Femur (tissue), 1 donor: ENCODE data around the gene ENTPD2.
A peak's percentile ranks its signal among the peaks of the same experiment; 100 is the strongest.

Experiments
- DNase-seq: peaks from one replicate; pipeline ENCODE4 v3.0.0-alpha.2; 2017

ENTPD2 gene

GRCh38 chr9:137053944-137054931 lies at the start of gene ENTPD2:
Gene ENTPD2, minus strand, starts transcription at chr9:137054061. Its CDS starts 64 bp downstream, at chr9:137053997.
- DNase-seq: no peak

- DNase-seq: no peak
These were observed 49.5 kb upstream of the ENTPD2 start for GRCh38 chr9:137103206-137103999.

DNA sequence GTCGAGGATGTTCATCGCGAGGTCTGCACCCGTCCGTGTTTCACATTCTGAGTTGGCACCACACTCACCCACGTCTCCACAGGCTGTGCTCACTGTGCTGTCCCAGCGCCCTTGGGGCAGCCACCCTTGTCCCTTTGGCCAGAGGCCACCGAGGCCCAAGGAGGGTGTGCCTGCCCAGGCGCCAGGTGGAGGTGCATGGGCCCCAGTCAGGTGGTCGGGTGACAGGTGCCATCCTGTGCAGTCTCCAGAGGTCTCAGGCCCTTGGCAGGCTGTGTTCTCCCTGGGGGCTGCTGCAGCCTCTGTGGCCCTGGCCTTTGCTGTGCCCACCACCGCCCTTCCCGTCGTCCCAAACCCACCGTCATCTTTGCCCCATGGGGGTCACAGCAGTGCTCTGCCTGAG lies 45.4 kb upstream of the ENTPD2 start:
- DNase-seq: no peak

GRCh38 chr9:137097761-137098462 lies 44.1 kb upstream of the ENTPD2 start:
- DNase-seq: no peak

DNA sequence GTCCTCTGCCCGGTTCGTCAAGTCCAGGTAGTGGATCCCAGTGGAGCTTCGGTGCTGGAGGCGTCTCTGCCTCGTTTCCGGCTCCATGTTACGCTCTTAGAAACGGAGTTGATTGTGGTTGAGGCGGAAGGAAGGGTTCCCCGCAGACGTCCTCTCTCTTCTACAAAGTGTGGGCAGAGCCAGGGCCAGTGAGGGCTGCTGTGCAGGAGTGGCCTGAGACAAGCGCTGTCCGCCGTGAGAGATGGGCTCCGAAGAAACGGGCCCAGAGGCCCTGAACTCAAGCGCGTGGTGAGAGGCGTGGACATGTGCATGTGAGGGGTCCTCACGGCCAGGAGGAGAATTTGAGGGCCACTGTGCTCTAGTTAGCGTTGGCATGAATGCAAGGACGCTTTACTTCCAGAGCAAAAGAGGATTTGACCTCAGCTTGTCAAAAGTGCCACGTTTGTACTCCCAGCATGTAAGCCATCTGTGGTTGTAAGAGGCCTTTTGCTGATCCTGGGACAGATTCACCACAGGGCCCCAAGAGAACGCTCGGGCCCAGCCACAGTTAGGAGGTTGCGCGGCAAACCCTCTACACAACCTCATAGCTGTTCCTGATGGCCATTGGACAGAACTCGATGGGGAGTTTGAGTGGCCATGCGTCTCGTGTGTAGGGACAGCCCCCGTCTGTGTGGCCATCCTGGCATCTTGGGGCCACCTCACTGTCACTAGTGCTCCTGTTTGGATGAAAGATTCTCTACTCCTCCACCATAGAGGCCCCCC lies 43.1 kb upstream of the ENTPD2 start:
- DNase-seq: no peak

DNA sequence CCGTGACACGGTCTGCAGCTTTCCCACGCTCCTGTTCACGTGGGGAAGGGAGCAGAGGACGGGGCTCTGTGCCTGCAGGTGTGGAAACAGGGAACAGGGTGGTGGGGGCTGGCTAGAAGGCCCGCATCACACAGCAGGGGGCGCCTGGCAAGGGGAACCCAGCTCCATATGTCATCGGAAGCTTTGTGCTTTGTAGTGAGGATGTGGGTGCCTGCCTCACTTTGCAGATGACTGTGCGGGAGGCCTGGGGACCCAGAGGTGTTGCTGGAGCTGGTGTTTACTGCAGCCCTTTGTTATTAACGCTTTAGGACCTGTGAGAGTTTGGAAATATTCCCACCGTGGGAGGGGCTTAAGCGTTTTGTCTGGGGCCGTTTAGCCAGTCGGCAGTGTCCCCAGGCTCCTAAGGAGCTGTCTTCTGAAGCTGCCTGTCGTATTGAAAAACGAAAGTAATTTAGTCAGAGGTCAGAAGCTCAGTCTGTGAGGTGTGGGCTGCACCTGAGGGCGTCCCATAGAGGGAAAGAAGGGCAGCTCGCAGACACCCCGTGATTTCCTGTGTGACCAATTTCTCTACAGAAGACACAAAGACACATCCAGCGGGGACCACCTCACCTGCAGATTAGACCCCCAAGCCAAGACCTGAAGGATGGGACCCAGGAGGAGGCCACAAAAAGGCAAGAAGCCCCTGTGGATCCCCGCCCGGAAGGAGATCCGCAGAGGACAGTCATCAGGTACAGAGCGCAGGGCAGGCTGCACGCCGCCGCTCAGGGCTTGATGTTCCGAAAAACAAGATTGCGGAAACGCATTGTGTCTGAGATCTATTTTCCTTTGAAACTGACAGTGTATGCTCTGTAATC lies 42.0 kb upstream of the ENTPD2 start:
- DNase-seq: no peak

DNA sequence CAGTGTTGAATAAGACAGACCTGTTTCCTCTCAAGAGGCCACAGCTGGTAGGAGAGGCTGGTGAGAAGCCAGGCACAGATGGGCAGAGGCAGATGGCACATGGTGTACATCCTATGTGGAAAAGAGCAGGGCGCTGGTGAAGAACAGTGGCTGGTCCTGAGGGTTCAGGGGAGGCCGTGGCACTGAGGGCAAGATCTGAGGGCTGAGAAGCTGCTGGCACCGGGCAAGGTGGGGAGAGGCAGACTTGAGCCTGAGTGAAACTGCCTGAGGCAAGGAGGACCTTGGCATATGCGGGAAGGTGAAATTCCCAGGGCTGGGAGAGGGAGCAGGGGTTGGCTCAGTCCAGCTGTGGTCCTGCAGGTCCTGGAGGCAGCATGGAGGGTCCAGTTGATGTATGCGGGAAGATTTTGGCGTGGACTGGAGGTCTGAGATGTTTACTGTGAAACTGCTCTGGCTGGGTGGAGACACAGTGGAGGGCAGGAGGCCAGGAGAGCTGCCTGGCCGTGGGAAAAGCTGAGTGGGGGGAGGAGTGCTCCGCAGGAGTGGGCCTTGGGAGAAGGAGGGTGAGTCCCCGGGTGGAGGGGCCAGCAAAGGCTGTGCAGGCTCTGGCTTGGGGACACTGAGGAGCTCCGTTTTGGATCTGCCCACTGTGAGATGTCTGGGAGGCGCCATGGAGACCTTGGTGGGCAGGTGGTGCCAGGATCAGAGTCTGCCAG lies 35.5 kb upstream of the ENTPD2 start:
- DNase-seq: no peak

- DNase-seq: no peak
These were observed 34.3 kb upstream of the ENTPD2 start for GRCh38 chr9:137088121-137088520.

- DNase-seq: no peak
These were observed 33.6 kb upstream of the ENTPD2 start for GRCh38 chr9:137087409-137087925.

DNA sequence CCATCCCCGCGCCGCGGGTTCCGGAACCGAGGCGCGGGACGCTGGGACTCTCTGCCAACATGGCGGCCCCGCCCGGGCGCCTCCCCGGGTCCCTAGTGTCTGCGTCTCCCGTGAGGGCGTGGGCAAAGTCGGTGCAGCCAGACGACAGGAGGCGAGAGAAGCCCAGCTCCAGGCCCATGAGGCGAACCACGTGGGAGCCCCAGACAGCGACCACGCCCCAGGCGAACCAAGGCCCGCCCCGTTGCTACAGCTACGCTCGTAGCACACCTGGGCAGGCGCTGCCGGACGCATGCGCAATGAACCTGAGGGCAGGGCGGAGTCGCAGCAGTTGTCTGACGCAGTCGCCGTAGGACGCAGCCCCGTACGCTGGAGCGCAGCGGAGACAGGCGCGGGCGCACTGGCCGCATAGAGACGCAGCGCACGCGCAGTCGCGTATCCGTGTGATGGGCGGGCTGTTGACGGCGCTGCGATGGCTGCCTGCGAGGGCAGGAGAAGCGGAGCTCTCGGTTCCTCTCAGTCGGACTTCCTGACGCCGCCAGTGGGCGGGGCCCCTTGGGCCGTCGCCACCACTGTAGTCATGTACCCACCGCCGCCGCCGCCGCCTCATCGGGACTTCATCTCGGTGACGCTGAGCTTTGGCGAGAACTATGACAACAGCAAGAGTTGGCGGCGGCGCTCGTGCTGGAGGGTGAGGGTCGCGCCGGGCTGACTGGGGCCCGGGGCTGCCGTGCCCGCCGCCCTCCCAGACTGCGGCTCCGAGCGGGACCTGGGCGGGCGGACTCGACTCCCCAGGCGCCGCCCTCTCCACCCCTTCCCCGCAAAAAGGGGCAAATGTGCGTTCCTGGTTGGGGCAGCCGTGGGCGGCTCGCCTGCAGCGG lies 32.9 kb upstream of the ENTPD2 start, which contains the start of gene MAN1B1:
MAN1B1 (plus strand) TSS at position 455 of the 878 bp plus-strand sequence; CDS start at position 470, 15 bp downstream.
- peak; percentile 99 for DNase-seq

GRCh38 chr9:137085920-137086530 lies 32.2 kb upstream of the ENTPD2 start:
- peak; percentile 66 for DNase-seq

DNA sequence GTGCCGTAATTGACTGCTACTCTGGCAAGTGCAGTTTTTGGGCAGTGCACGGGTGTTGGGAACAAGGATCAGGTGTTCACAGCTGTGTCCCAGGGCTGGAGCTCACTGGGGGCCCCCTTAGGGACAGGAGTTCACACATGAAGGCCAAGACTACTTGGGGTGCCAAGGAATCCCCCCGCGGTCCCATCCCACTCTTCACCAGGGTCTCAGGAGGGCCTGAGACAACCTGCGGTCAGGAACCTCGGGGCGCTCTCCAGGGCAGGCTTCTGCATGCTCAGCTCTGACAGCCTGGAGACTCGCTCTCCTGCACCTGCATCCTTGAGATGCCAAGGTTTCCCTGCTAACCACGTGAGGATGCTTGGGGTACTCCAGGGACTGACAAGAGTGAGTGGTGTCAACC lies 30.7 kb upstream of the ENTPD2 start:
- DNase-seq: no peak

DNA sequence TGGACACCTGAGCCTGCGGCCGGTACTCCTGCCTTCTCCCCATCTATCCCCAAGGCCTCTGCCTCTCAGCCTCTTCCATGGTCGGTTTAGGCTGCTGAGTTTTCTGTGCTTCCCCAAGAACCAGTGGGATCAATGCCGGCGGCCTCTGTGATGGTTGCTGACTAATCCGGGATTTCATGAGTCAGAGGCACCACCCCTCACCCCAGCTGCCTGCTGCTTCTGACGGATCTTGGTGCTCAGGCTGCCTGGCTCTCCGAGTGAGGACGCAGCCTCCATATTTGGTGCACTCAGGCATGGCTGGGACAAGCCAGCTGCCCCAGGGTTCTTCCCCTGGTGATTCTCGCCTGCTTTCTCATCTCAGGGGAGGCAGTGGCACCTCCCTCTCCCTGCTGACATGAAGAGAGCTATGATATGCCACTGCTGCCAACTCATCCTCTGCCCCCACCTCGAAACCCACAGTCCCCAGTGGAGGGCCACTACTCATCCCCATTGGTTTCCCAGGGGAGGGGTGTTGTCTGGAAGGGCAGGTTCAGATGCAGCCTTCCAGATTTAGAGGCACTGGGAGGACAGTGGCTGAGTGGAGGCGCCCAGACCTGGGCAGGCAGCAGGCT lies 29.6 kb upstream of the ENTPD2 start:
- DNase-seq: peak; percentile 65

- DNase-seq: no peak
These were observed 29.0 kb upstream of the ENTPD2 start for GRCh38 chr9:137082925-137083290.

DNA sequence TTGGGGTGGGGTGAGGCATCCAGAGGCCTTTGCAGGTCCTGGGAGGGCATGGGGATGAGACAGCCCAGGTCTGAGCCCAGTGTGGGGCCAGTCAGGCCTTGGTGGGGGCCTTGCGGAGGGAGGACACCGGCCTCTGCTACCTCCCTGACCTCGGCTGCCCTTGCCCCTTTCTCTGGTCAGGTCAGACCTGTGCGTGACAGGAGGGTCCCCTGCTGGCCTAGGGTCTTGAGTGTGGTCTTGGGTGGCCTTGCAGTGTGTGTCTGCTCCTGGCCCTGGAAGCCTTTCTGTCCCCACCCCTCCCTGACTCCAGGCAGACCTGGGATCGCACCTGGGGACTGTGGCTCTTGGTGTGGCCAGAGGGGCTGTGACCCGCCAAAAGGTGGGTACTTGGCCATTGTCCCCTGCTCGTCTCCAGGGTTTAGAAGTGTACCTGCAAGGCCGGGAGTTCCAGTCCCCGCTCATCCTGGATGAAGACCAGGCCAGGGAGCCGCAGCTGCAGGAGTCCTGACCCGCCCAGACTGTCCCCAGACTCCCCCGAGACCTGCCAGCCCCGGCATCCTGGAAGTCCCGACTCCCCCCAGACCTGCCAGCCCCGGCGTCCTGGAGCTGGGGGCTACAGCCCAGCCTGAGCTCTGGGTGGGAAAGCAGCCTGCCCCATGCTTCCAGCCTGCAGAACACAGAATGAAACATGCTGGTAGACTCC lies 28.5 kb upstream of the ENTPD2 start:
- no peak for DNase-seq

GRCh38 chr9:137080260-137081122 lies 26.6 kb upstream of the ENTPD2 start:
- DNase-seq: no peak

GRCh38 chr9:137079401-137079787 lies 25.5 kb upstream of the ENTPD2 start:
- DNase-seq: no peak
